Kasumi-1 (cell line): ENCODE data around the gene MIS12.

Source experiments
- DNase-seq, 2 experiments: peaks; one replicate each; lab custom pipeline; 2025; lab: John Stamatoyannopoulos, UW

The MIS12 gene, protein sequence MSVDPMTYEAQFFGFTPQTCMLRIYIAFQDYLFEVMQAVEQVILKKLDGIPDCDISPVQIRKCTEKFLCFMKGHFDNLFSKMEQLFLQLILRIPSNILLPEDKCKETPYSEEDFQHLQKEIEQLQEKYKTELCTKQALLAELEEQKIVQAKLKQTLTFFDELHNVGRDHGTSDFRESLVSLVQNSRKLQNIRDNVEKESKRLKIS

GRCh38 chr17:5486206-5487124, at the start of gene MIS12:
MIS12 (plus strand) TSS chr17:5486566; CDS start chr17:5488863, 2,297 bp downstream.
- peak; percentile 93 to 95 for DNase-seq

DNA sequence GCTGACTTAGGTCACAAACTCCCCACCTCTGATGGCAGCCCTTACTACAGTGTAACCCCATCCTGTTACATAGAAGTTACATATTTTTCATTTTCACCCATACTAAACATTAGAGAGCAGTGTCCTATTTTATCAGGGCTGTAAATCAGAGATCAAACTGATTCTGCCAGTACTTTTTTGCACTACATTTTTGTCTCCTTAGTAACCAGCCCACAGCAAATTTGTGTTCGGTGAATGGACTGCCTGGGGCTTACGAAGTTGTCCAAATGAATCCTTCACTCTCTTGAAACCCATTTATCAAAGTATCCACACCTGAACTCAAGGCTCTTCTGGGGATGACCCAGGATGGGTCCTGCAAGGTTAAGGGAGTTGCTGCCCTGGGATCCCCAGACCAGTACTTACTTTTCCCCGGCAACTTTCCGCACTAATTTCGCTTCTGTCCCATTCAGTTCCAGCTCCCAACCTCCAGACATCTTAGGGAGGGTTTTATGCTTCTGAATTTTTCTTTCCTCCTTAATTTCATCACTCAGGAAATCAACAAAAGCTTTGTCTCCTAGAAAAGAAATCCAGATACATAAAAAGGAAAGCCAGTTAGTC, 48.5 kb upstream of the MIS12 start:
- DNase-seq = no peak

DNA sequence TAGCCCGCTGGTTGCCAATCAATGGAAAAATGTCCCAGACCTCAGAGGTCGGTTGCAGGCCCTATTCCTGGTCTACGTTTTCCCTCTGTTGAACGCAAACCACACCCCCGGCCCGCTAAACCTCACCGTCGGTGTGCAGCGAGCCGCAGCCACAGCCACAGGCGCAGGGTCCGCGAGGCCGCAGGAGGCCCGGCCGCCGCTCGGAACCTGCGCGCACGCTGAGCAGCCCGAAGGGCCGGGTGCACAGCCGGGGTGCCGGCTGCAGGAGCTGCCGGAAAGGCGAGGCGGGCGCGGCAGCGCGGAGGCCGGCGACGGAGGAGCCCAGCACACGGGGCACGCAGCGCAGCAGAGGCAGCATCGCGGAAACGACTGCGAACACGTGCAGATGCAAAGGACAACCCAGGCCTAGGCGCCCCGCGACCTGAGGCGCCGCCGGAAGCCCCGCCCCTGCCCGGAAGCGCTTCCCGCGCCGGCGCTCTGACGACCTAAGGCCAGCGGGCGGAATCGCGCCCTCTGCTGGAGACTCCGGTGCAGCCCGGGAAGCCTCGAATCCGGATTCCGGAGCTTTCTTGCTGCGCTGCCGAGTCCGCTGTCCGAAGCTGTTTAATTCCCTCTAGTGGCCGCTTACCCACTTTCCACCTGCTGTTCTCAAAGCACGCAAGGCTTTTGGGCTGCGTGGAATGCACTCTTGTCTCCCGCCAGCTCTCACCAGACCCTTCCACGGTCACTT, 47.5 kb upstream of the MIS12 start, which contains the start of gene C1QBP:
Gene C1QBP, minus strand, starts transcription at position 440 of the 730 bp plus-strand sequence. Its CDS starts 82 bp downstream, at position 358.
- peak; percentile 61 to 66 for DNase-seq

- DNase-seq = no peak
Measured at GRCh38 chr17:5439446-5439764, 47.0 kb upstream of the MIS12 start.

- DNase-seq = no peak
Measured at GRCh38 chr17:5443728-5444127, 42.6 kb upstream of the MIS12 start.

- DNase-seq = no peak
Measured at GRCh38 chr17:5444209-5444608, 42.2 kb upstream of the MIS12 start.

GRCh38 chr17:5446786-5447185, 39.6 kb upstream of the MIS12 start:
- no peak for DNase-seq

GRCh38 chr17:5464717-5465507, 21.5 kb upstream of the MIS12 start:
- DNase-seq = peak; percentile 20 to 53

DNA sequence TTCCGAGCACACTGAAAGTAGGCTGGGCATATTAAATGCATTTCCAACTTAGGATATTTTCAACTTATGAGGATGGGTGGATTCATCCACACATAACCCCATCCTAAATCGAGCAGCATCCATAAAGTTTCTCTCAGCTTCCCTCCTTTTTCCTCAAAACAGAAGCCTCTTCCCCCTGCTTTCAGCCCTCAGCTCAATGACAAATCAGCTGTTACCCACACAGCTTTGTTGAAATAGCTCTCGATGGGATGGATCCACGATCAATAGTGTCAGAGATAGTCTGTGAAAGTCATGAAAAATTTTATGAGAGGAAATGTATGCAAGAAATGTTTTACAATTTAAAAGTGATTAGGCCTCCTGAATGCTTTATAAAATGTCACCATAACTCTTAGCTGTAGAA, 20.1 kb upstream of the MIS12 start:
- no peak for DNase-seq

DNA sequence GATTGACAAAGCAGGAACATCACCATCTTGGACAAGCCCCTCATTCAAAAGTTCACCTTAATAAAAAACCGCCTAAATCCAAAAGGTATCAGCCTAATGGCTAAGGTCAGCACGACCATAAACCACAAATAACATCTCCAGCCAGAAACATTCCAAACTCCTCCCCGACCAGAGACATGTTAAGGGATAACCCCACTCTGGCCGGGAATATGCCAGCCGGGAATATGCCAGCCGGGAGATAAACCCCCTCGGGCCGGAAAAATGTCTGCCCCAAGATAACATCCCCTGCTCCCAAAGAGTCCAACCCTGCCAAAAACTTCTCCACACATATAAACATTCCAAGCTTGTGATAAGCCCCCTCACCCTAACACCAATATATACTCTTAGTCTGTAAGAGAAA, 18.9 kb upstream of the MIS12 start:
- no peak for DNase-seq

GRCh38 chr17:5468075-5468473, 18.3 kb upstream of the MIS12 start:
- DNase-seq = no peak

- DNase-seq = no peak
Measured at GRCh38 chr17:5472511-5472910, 13.9 kb upstream of the MIS12 start.

DNA sequence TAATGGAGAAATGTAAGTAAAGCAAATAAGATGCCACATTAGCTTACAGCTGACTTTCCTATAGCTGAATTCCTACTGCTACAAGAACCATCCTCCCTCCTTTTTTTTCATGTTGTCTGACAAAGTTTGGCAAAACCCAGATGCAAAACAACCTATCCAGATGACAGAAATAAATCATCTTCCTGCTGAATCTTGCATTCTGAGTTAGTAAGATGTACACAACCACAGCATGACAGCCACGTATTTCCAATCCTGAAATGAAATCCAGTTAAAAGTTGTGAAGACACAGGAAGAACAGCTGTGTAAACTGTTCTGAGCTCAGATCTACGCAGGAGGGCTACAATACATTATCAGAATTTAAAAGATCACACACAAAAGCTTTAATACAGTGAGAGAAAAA, 12.5 kb upstream of the MIS12 start:
- no peak for DNase-seq

- DNase-seq = no peak
Measured at GRCh38 chr17:5478992-5479391, 7.4 kb upstream of the MIS12 start.

GRCh38 chr17:5480962-5481361, 5.4 kb upstream of the MIS12 start:
- DNase-seq = no peak

GRCh38 chr17:5481451-5481850, 4.9 kb upstream of the MIS12 start:
- no peak for DNase-seq

- no peak for DNase-seq
Measured at GRCh38 chr17:5485270-5486205, 828 bp upstream of the MIS12 start, which contains the start of gene DERL2. DERL2 (minus strand) TSS chr17:5486178; CDS start chr17:5486161, 17 bp downstream.

DNA sequence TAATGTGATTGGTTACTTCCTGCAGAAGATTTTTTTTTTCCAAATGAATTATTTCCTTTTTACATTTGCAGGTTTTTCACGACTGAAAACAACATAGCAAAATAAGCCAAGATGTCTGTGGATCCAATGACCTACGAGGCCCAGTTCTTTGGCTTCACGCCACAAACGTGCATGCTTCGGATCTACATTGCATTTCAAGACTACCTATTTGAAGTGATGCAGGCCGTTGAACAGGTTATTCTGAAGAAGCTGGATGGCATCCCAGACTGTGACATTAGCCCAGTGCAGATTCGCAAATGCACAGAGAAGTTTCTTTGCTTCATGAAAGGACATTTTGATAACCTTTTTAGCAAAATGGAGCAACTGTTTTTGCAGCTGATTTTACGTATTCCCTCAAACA, 2.4 kb downstream of the MIS12 start:
- no peak for DNase-seq

- DNase-seq = no peak
Measured at GRCh38 chr17:5492970-5493369, 6.6 kb downstream of the MIS12 start.
